ENCODE data around the gene GLIPR1L2.

- TF ChIP-seq CTCF (IDR thresholded peaks at IDR 0.05) (no peak), POLR2A (IDR thresholded peaks at IDR 0.05) (no peak), EP300 (IDR thresholded peaks at IDR 0.05) (no peak)
Observed at GRCh38 chr12:75349946-75350345, 40.9 kb upstream of the GLIPR1L2 start.

All from ovary (tissue), 3 donors.